ENCODE results near the gene AP1S3.
"Not testable (repeated sequence)": the region's sequence is repeated elsewhere in the genome, so short reads cannot be mapped to it uniquely, and the experiment has no call there.

AP1S3 gene

GRCh38 chr2:223837287-223838061 is at the start of gene AP1S3:
AP1S3 (minus strand) TSS chr2:223837582; CDS start chr2:223837450, 132 bp downstream.
- DNase-seq: no peak

DNA sequence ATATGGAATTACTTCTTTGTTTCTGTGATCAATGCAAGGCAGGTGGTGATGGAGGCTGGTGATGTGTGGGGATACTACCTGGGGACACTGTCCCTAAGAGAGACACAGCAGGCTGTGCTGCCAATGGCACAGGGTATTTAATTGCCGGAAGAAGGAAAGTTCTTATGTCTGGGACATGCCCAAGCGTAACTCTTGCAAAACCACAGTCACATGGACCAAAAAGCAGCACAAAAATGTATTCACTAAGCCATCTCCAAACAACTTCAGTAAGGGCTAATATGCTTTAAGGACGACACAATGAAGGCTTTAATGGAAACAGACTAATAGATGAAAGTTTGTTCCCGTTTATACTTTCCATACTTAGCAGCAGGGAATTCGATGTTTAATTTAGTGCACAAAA is 49.7 kb upstream of the AP1S3 start:
- no peak for DNase-seq

GRCh38 chr2:223886726-223887125 is 49.3 kb upstream of the AP1S3 start:
- DNase-seq: no peak

DNA sequence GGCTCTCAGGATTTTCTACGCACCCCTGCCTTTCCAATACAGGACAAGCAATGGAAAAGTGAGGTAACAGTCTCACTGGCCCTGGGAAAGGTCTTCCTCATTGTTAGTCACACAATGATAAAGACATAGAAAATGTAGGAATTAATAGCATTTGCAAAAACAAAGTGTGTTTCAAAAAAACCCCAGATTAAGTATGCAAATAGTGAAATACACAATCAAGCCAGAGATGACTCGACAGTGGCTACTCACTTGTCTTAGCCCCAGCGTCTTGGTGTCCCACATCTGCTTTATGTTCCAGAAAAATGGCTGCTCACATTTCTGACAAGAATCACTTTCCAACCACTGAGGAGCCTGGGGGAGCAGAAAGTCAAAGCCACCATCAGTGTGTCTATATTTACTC is 47.0 kb upstream of the AP1S3 start:
- DNase-seq: peak; percentile 58

DNA sequence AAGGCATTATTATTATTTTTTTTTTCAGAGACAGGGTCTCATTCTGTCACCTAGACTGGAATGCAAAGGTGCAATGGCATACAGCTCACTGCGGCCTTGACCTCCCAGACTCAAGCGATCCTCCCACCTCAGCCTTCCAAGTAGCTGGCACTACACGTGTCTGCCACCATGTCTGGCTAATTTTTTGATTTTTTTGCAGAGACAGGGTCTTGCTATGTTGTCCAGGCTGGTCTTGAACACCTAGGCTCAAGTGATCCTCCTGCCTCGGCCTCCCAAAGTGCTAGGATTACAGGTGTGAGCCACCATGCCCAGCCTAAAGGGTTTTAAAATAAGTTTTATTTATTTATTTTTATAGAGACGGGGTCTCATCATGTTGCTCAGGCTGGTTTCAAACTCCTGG is 45.3 kb upstream of the AP1S3 start:
- no peak for DNase-seq

- DNase-seq: no peak
These were observed 43.4 kb upstream of the AP1S3 start for GRCh38 chr2:223880796-223881195.

DNA sequence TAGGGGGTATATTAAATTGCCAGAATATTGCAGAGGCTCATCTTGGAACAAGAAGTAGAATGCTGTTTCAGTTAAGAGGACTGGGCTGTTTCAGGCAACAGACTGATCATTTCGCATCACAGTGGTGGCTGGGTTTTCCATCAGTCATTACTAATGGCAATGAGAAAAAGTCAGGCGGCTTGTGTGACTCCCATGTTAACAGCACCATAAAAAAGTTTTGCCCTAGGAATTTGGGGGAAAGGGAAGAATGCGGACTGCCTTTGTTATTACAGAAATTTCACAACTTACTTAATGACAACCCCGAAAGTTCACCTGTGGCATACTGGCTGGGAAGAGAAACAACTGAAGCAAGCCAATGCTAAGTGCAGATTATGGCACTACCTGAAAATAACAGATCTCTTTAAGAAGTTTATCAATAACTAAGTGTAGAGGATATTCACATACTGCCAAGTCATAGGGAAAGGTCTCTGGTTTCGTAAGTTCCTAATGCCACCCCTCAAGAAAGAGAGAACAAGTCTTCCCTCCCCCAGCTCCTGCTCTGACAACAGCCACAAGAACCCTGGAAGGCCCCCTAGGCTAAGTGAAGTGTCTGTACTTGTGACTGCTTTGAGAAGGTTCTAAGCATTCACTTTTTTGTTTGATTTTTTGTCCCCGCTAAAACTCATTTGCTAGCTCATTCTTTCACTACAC is 40.5 kb upstream of the AP1S3 start:
- DNase-seq: no peak

DNA sequence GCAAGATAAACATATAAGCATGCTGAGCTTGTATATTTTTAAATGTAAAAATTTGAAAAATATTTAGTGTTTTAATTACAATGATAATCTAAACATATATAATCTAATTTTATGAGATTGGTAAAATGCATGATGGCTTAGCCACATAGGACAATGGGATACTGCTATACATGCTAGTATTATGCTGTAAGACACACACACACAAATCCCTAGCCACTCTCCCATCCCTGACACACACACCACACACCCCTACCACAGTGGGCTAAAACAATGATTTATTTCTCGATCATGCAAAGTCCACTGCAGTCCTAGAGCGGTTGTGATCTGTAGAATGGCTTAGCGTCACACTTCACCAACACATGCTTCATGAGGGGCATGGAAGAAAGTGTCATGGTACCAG is 36.3 kb upstream of the AP1S3 start:
- no peak for DNase-seq

DNA sequence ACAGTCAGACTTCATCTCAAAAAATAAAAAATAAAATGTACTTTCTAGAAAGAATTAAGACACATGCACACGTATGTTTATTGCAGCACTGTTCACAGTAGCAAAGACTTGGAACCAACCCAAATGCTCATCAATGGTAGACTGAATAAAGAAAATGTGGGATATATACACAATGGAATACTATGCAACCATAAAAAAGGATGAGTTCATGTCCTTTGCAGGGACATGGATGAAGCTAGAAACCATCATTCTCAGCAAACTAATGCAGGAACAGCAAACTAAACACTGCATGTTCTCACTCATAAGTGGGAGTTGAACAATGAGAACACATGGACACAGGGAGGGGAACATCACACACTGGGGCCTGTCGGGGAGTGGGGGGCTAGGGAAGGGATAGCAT is 35.4 kb upstream of the AP1S3 start:
- not testable (repeated sequence) for DNase-seq

DNA sequence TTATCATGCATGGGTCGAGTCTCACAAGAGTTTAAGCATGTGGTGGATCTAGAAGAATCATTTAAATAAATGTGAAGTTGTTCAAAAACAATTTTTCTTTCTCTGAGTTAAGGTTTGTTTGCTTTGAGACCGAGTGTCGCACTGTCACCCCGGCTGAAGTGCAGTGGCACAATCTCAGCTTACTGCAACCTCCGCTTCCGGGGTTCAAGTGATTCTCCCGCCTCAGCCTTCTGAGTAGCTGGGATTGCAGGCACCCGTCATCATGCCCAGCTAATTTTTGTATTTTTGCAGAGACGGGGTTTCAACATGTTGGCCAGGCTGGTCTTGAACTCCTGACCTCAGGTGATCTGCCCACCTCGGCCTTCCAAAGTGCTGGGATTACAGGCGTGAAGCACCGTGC is 34.3 kb upstream of the AP1S3 start:
- DNase-seq: not testable (repeated sequence)

- peak; percentile 66 for DNase-seq
These were observed 33.6 kb upstream of the AP1S3 start for GRCh38 chr2:223870840-223871611.

- DNase-seq: no peak
These were observed 30.6 kb upstream of the AP1S3 start for GRCh38 chr2:223868005-223868404.

DNA sequence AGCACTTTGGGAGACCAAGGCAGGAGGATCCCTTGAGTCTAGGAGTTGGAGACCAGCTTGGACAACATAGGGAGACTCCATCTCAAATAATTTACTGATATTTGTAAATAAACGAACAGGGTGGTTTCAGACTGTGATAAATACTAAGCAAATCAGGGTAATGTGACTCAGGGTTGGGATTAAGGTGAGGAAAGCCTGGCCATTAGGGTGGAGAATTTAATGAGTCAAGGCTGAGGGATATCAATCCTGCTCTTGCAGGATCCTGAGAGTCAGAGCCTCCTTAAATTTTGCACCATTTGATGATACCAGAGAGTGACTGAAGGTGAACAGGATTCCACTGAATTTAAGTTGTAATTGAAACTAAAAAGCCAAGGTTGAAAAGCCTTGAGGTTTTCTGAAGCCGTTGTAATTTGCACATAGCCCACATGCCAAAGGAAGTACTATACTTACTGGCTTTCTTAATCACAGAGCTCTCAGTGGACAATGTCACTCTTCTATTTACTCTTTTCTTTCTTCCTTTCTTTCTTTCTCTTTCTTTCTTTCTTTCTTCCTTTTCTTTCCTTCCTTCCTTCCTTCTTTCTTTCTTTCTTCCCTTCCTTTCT is 28.6 kb upstream of the AP1S3 start:
- DNase-seq: no peak

- DNase-seq: no peak
These were observed 27.7 kb upstream of the AP1S3 start for GRCh38 chr2:223865124-223865523.

DNA sequence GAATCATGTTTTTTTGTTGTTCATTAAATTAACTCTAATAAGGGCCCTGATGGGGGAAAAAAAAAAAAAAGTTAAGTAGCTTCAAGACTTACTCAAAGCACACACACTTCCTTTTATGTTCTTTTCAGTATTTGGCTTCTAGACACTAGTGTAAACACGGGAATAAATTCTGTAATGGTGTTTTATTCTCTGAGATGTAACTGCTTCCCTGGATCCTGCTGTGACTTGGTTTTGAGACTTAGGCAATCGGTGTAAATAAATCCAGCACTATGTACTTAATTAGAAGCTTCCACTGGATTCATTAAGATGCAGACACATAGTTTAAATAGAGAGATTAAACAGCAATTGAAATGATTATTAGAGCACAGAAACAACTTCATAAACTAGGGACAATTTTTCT is 26.1 kb upstream of the AP1S3 start:
- no peak for DNase-seq

GRCh38 chr2:223860809-223861738 is 23.7 kb upstream of the AP1S3 start:
- DNase-seq: peak; percentile 63

- DNase-seq: no peak
These were observed 21.7 kb upstream of the AP1S3 start for GRCh38 chr2:223859070-223859469.

DNA sequence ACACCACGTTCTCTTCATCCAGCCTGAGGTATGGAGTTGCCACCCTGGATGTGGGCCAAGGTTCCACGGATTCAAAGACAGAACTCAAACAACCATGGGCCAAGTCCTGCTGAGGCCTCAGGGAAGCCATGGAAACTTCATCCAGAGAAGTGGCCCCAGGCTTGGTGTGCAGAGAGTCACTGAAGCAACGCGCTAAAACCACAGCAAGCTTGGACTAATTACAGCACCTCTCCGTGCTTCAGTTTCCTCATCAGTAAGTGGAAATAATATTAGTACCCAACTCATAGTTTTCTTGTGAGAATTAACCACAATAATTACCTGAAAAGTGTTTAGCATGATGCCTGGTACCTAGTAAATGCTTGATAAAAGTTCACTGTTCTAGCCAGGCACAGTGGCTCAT is 19.2 kb upstream of the AP1S3 start:
- no peak for DNase-seq

GRCh38 chr2:223856021-223856420 is 18.6 kb upstream of the AP1S3 start:
- no peak for DNase-seq

GRCh38 chr2:223855426-223855825 is 18.0 kb upstream of the AP1S3 start:
- DNase-seq: peak; percentile 10

DNA sequence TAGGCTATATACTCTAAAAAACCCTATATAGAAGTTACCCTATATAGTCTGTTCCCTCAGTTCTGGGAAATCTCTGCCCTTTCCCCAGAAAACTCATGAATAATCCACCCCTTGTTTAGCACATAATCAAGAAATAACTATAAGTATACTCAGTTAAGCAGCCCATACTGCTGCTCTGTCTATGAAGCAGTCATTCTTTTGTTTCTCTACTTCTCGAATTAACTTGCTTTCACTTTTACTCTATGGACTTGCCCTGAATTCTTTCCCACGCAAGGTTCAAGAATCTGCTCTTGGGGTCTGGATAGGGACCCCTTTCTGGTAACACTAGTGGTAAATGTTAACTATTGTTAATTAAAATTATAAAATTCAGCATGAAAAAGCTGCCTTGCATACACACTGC is 17.4 kb upstream of the AP1S3 start:
- DNase-seq: no peak

GRCh38 chr2:223853425-223853837 is 16.0 kb upstream of the AP1S3 start:
- no peak for DNase-seq

Measured in fibroblast of skin of right quadriceps (primary cell).